B cell (primary cell): ENCODE measurements around the gene SH3RF1. TPM values are rescaled to one million over a fixed set of nuclear protein-coding genes. Genes with fewer than 3 reads are reported as not detected.

Experiments
- ATAC-seq: fragments of 200-7000 bp; cut with Tn5 transposase; one replicate; pipeline ENCODE4 v1.10.0; 2021; ENCODE audit warnings: low read depth, mild to moderate bottlenecking, moderate number of reproducible peaks, moderate library complexity
- CTCF ChIA-PET: fragments of 350-600 bp; sonication (Branson Sonifier 250); formaldehyde crosslinking; loops from one replicate; lab custom pipeline; 2021; ENCODE audit warnings: antibody characterized with exemption, inconsistent platforms; lab: Charles Lee
- POLR2A ChIA-PET: fragments of 350-600 bp; sonication (Branson Sonifier 250); formaldehyde crosslinking; loops from one replicate; lab custom pipeline; 2021; ENCODE audit warnings: antibody characterized with exemption; lab: Charles Lee
- DNase-seq: peaks from one replicate; pipeline ENCODE4 v3.0.0; 2013
- H2AFZ ChIP-seq: 2 replicates; pipeline ENCODE4 v1.6.1; 2012; ENCODE audit warnings: mild to moderate bottlenecking, low read depth, low read length; ENCODE audit not compliant: insufficient read depth, poor library complexity, severe bottlenecking
- H3K27ac ChIP-seq, 2 donors: 1 replicate in 1 of 2; 2 replicates in 1 of 2; pipeline ENCODE4 v1.5.1; 2012 to 2013; ENCODE audit warnings: low read length in 2 of 2, mild to moderate bottlenecking in 2 of 2, moderate library complexity in 1 of 2
- H3K27me3 ChIP-seq, 4 experiments: fragments of 200-600 bp in 1 of 4; sonication (generic) in 1 of 4; replicated peaks in 1 of 4; 1 replicate in 2 of 4; 2 replicates in 2 of 4; pipeline versions ENCODE4 v1.6.1 to v1.7.0; 2013 to 2016; ENCODE audit warnings: low read length in 3 of 4, mild to moderate bottlenecking in 2 of 4, mixed read lengths in 1 of 4, moderate library complexity in 1 of 4; ENCODE audit not compliant: insufficient read depth in 4 of 4, control insufficient read depth in 3 of 4; ENCODE audit errors: control extremely low read depth in 1 of 4
- H3K36me3 ChIP-seq, 2 experiments: replicated peaks in 1 of 2; 1 replicate in 1 of 2; 2 replicates in 1 of 2; pipeline versions ENCODE4 v1.6.1 to v1.7.1; 2013; ENCODE audit warnings: low read length in 1 of 2; ENCODE audit not compliant: insufficient read depth in 2 of 2, control insufficient read depth in 1 of 2; ENCODE audit errors: control extremely low read depth in 1 of 2, extremely low read depth in 1 of 2
- H3K4me1 ChIP-seq, 2 donors: fragments of 200-600 bp in 1 of 2; sonication (generic) in 1 of 2; 1 replicate in 1 of 2; 2 replicates in 1 of 2; pipeline versions ENCODE4 v1.5.1 to v1.6.1; 2013 to 2017; ENCODE audit warnings: low read length in 2 of 2; ENCODE audit not compliant: control insufficient read depth in 2 of 2, insufficient read depth in 2 of 2
- H3K4me2 ChIP-seq: replicated peaks from 2 replicates; pipeline ENCODE3; 2012; ENCODE audit warnings: mild to moderate bottlenecking, low read depth, low read length; ENCODE audit not compliant: poor library complexity, severe bottlenecking
- H3K4me3 ChIP-seq, 5 experiments: fragments of 200-600 bp in 1 of 5; sonication (generic) in 1 of 5; 1 replicate in 3 of 5; 2 replicates in 2 of 5; pipeline versions ENCODE4 v1.5.1 to v1.7.0; 2011 to 2016; ENCODE audit warnings: low read length in 4 of 5, mild to moderate bottlenecking in 4 of 5, low read depth in 2 of 5, control low read depth in 1 of 5, moderate library complexity in 1 of 5; ENCODE audit not compliant: insufficient read depth in 1 of 5; ENCODE audit errors: control extremely low read depth in 1 of 5, extremely low read depth in 1 of 5
- H3K79me2 ChIP-seq: fragments of 200-600 bp; sonication (generic); one replicate; pipeline ENCODE4 v1.6.0; 2016; ENCODE audit warnings: low read length; ENCODE audit not compliant: control insufficient read depth, insufficient read depth
- H3K9ac ChIP-seq: fragments of 200-600 bp; sonication (generic); 2 replicates; pipeline ENCODE4 v1.6.1; 2017; ENCODE audit warnings: mild to moderate bottlenecking, low read length, moderate library complexity
- H3K9me3 ChIP-seq, 3 donors: one replicate each; pipeline versions ENCODE4 v1.6.1 to v1.7.1; 2013; ENCODE audit warnings: low read length in 2 of 3; ENCODE audit not compliant: control insufficient read depth in 2 of 3, insufficient read depth in 1 of 3; ENCODE audit errors: control extremely low read depth in 1 of 3
- H4K20me1 ChIP-seq: 2 replicates; pipeline ENCODE4 v1.6.0; 2012; ENCODE audit warnings: mild to moderate bottlenecking, low read length; ENCODE audit not compliant: insufficient read depth, control insufficient read depth, poor library complexity, severe bottlenecking
- H3K27ac Mint-ChIP-seq: one replicate; pipeline ENCODE4 v1.8.0; 2021; ENCODE audit warnings: mixed read lengths
- H3K27me3 Mint-ChIP-seq: one replicate; pipeline ENCODE4 v1.8.0; 2021; ENCODE audit warnings: mixed read lengths
- H3K4me1 Mint-ChIP-seq: one replicate; pipeline ENCODE4 v1.8.0; 2021; ENCODE audit warnings: mixed read lengths
- H3K4me3 Mint-ChIP-seq: one replicate; pipeline ENCODE4 v1.8.0; 2021; ENCODE audit warnings: mixed read lengths
- H3K9me3 Mint-ChIP-seq: one replicate; pipeline ENCODE4 v1.8.0; 2022; ENCODE audit warnings: mixed read lengths; ENCODE audit not compliant: insufficient read depth
- CTCF ChIP-seq: fragments of 200-600 bp; IDR thresholded peaks from one replicate; pipeline ENCODE4 v1.8.0; 2022; ENCODE audit warnings: antibody characterized with exemption, mild to moderate bottlenecking
- EZH2 ChIP-seq: IDR thresholded peaks from 2 replicates; pipeline ENCODE4 v1.6.1; 2012; ENCODE audit warnings: borderline replicate concordance, low read depth, mild to moderate bottlenecking, moderate library complexity, low read length; ENCODE audit not compliant: insufficient read depth, poor library complexity, severe bottlenecking
- WGBS: methylation state at CpG from one replicate; pipeline ENCODE4 v1.1.5; 2013; ENCODE audit warnings: missing lambda C conversion rate; ENCODE audit not compliant: insufficient coverage; 5-methylcytosine and 5-hydroxymethylcytosine counted together
- intact Hi-C: fragments of 100-400 bp; cut with micrococcal nuclease; formaldehyde crosslinking; loops from one replicate; pipeline ENCODE4 v1.10.0; 2022
- polyA plus RNA-seq: library from polyadenylated mRNA; depleted of rRNA; stranded (reverse); fragments of >200 nt; gene quantifications from 2 replicates; pipeline ENCODE4 v1.2.3, GENCODE V29; 2012
- total RNA-seq, 2 donors: library from RNA; stranded (reverse); fragments of 120-200 nt in 1 of 2; gene quantifications; 1 replicate in 1 of 2; 2 replicates in 1 of 2; pipeline versions ENCODE4 v1.2.3 to v1.2.4, GENCODE V29; 2013 to 2022

Gene SH3RF1
- total and polyA plus RNA-seq, 2 donors (not counting 1 experiment from before 2014, with no cell fraction given): 2.0 to 5.4 TPM

DNA sequence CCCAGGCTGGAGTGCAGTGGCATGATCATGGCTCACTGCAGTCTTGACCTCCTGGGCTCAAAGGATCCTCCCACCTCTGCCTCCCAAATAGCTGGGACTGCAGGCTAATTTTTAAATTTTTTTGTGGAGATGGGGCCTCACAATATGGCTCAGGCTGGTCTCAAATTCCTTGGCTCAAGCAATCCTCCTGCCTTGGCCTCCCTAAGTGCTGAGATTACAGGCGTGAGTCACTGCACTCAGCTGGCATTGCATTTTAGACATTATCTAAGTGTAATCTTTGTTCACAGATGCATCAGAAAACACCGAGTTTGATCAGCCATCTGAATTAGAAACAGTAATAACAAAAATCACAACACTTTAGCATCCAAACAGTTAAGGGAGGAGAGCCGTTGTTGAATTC is 207.3 kb downstream of the SH3RF1 start:
- no peak overlapping the region for H3K4me3 Mint-ChIP-seq
- Histone ChIP-seq H4K20me1 (no peaks in the 10 kb centered on the region), H3K79me2 (no peaks in the 10 kb centered on the region), H2AFZ (no peak overlapping the region), H3K4me2 (no peak overlapping the region), H3K9me3 (no peaks in the 10 kb centered on the region), H3K27ac (no peak overlapping the region), H3K9ac (no peak overlapping the region), H3K4me3 (no peak overlapping the region), H3K4me1 (no peaks in the 10 kb centered on the region), H3K36me3 (no peaks in the 10 kb centered on the region), H3K27me3 (no peaks in the 10 kb centered on the region)
- POLR2A ChIA-PET: no interaction called here
- TF ChIP-seq CTCF (no peak), EZH2 (no peak)
- no peaks in the 10 kb centered on the region for H3K9me3 Mint-ChIP-seq
- DNase-seq (no peak), ATAC-seq (no peak)
- H3K27ac Mint-ChIP-seq: no peak overlapping the region
- H3K4me1 Mint-ChIP-seq: no peaks in the 10 kb centered on the region
- H3K27me3 Mint-ChIP-seq: no peaks in the 10 kb centered on the region
- 100% methylated on average over 2 of the region's 3 CpGs for WGBS
- intact Hi-C loops: no loop called here
- CTCF ChIA-PET: no interaction called here

DNA sequence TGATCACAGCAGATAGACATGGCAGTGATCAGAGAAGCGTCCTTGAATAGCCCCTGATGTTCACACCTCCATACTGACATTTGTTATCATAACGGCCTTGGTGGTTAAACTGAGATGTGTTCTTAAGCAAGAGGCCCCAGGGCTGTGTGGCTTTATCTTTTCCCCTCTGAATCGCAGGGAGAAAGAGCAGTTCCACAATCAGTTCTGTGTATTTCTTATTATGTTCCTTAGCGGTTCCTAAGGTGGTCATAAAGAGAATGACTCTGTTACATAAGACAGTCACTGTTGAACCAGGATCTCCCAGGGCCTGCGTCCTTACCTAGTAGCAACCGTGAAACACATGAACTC is 207.9 kb downstream of the SH3RF1 start:
- DNase-seq: no peak
- 100% methylated on average over 3 of the region's 6 CpGs for WGBS
- intact Hi-C loops: no loop called here
- Histone ChIP-seq H2AFZ (no peak overlapping the region), H3K4me3 (no peak overlapping the region), H3K9me3 (no peaks in the 10 kb centered on the region), H3K9ac (no peak overlapping the region), H3K27ac (no peak overlapping the region), H4K20me1 (no peaks in the 10 kb centered on the region), H3K36me3 (no peaks in the 10 kb centered on the region), H3K4me1 (no peaks in the 10 kb centered on the region), H3K27me3 (no peaks in the 10 kb centered on the region), H3K4me2 (no peak overlapping the region), H3K79me2 (no peaks in the 10 kb centered on the region)
- no peak for TF ChIP-seq CTCF
- TF ChIP-seq EZH2: no peak
- ChIA-PET CTCF (no interaction called here), POLR2A (no interaction called here)
- no peak overlapping the region for H3K27ac Mint-ChIP-seq
- no peak for ATAC-seq
- no peaks in the 10 kb centered on the region for H3K27me3 Mint-ChIP-seq
- no peaks in the 10 kb centered on the region for H3K4me1 Mint-ChIP-seq
- H3K4me3 Mint-ChIP-seq: no peak overlapping the region
- H3K9me3 Mint-ChIP-seq: no peaks in the 10 kb centered on the region
